Measurements from ENCODE around the gene ZNF668. TPM values are rescaled to one million over a fixed set of nuclear protein-coding genes. Genes with fewer than 3 reads are reported as not detected.

The ZNF668 gene
- total and polyA plus RNA-seq, 9 donors: 1.3 to 7.4 (median 5.7) TPM

DNA sequence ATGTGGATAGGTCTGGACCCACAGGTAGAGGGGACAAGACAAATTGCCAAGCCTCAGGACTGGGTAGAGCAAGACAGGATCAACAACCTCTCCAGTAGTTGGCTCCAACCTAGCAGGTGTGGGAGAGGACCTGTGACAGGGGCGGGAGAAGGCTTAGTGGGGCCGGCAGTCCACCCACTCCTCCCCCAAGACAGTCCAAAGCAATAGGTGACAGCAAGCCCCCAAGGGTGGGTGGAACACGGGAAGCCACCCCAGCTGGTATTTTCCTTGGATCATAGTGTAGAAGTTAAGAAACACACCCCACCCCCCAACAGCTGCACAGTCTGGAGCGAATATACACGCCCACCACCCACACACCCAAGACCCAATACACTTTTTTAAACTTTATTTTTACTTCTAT is 44.8 kb downstream of the ZNF668 start:
- Histone ChIP-seq H3K4me1 (ENCODE audit: insufficient read depth) (peaks cover 3% of the 10 kb centered on the region), H3K27ac (no peak overlapping the region), H3K36me3 (no peaks in the 10 kb centered on the region), H3K4me3 (no peak overlapping the region), H3K27me3 (no peaks in the 10 kb centered on the region), H3K9me3 (no peaks in the 10 kb centered on the region)
- TF ChIP-seq CTCF (IDR thresholded peaks at IDR 0.05) (no peak), EP300 (IDR thresholded peaks at IDR 0.05) (no peak), POLR2A (IDR thresholded peaks at IDR 0.05) (no peak)
- intact Hi-C loops (cut with DNase I): loop anchor here in 1 of 4 donors (5.0 kb wide), 1 partner anchor 37 kb away; no protein-coding TSS in a partner anchor
- no peak for DNase-seq
- 61 to 73% (median 71%) methylated on average over 5 of the region's 5 CpGs for WGBS, 3 donors

- 70 to 78% (median 75%) methylated on average over 5 of the region's 5 CpGs for WGBS, 3 donors
- H3K36me3 ChIP-seq: no peaks in the 10 kb centered on the region
- DNase-seq: no peak
- TF ChIP-seq EP300 (IDR thresholded peaks at IDR 0.05): no peak
- no peak for TF ChIP-seq POLR2A (IDR thresholded peaks at IDR 0.05)
- TF ChIP-seq CTCF (IDR thresholded peaks at IDR 0.05): no peak
- H3K4me3 ChIP-seq: no peak overlapping the region
- no peak overlapping the region for H3K27ac ChIP-seq
- no peaks in the 10 kb centered on the region for H3K27me3 ChIP-seq
- H3K4me1 ChIP-seq (ENCODE audit: insufficient read depth): no peaks in the 10 kb centered on the region
- H3K9me3 ChIP-seq: no peaks in the 10 kb centered on the region
- intact Hi-C loops (cut with DNase I): loop anchor here in 1 of 4 donors (5.0 kb wide), 1 partner anchor 33 kb away; no protein-coding TSS in a partner anchor
Observed at GRCh38 chr16:31025339-31025738, 48.7 kb downstream of the ZNF668 start.

DNA sequence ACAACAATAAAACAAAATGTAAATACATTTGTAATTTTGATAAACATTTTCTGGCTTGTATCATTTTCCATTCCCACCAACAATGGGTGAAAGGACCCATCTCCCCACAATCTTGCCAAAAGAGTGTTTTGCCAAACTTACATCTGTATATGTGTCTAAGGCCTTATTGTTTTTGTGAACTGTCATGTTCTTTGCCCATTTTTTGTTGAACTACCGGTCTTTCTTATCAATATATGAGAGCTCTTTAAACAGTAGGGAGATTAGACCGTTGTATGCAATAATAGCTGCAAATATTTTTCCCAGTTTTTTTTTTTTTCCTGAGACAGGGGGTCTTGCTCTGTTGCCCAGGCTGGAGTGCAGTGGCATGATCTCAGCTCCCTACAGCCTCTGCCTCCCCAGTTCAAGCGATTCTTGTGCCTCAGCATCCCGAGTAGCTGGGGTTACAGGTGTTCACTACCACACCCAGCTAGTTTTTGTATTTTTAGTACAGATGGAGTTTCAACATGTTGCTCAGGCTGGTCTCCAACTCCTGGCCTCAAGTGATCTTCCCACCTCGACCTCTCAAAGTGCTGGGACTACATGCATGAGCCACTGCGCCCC is 50.3 kb downstream of the ZNF668 start:
- Histone ChIP-seq H3K4me3 (no peak overlapping the region), H3K27ac (no peak overlapping the region), H3K27me3 (no peaks in the 10 kb centered on the region), H3K9me3 (no peaks in the 10 kb centered on the region), H3K36me3 (no peaks in the 10 kb centered on the region), H3K4me1 (ENCODE audit: insufficient read depth) (no peaks in the 10 kb centered on the region)
- DNase-seq: no peak
- 64 to 71% (median 67%) methylated on average over 6 of the region's 6 CpGs for WGBS, 3 donors
- no peak for TF ChIP-seq EP300 (IDR thresholded peaks at IDR 0.05)
- TF ChIP-seq CTCF (IDR thresholded peaks at IDR 0.05): no peak
- no peak for TF ChIP-seq POLR2A (IDR thresholded peaks at IDR 0.05)
- intact Hi-C loops (cut with DNase I): no loop called here

GRCh38 chr16:31023252-31023602 is 50.8 kb downstream of the ZNF668 start:
- intact Hi-C loops (cut with DNase I): no loop called here
- no peaks in the 10 kb centered on the region for H3K36me3 ChIP-seq
- no peaks in the 10 kb centered on the region for H3K4me1 ChIP-seq (ENCODE audit: insufficient read depth)
- no peak for DNase-seq
- TF ChIP-seq EP300 (IDR thresholded peaks at IDR 0.05) (no peak), POLR2A (IDR thresholded peaks at IDR 0.05) (no peak), CTCF (IDR thresholded peaks at IDR 0.05) (no peak)
- no peak overlapping the region for H3K4me3 ChIP-seq
- no peaks in the 10 kb centered on the region for H3K27me3 ChIP-seq
- H3K9me3 ChIP-seq: no peaks in the 10 kb centered on the region
- H3K27ac ChIP-seq: no peak overlapping the region
- 85 to 90% (median 87%) methylated on average over 4 of the region's 4 CpGs for WGBS, 3 donors

All from ovary (tissue), 9 donors.